ENCODE measurements around the gene OR2L3.

Gene OR2L3

DNA sequence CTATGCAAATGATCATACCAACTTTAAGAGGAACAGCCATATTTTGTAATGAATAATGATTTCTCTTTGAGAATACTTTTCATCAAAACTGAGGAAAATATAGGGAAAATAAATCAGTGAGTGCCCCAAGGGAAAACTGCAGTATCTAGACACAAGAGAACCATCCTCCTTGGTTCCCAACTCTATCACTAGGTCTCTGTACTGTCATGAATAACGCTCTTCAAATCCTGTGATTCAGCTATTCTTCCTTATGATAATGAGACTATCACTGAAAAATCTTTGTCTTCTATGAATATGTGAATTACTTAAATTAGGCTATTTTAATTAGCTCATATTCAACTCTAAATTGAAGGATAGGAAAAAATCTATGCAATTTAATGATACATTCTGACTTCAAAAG is 30.8 kb upstream of the OR2L3 start:
- DNase-seq (ENCODE audit: low read depth in 2 of 2) = no peak
- TF ChIP-seq, protein P1, sequence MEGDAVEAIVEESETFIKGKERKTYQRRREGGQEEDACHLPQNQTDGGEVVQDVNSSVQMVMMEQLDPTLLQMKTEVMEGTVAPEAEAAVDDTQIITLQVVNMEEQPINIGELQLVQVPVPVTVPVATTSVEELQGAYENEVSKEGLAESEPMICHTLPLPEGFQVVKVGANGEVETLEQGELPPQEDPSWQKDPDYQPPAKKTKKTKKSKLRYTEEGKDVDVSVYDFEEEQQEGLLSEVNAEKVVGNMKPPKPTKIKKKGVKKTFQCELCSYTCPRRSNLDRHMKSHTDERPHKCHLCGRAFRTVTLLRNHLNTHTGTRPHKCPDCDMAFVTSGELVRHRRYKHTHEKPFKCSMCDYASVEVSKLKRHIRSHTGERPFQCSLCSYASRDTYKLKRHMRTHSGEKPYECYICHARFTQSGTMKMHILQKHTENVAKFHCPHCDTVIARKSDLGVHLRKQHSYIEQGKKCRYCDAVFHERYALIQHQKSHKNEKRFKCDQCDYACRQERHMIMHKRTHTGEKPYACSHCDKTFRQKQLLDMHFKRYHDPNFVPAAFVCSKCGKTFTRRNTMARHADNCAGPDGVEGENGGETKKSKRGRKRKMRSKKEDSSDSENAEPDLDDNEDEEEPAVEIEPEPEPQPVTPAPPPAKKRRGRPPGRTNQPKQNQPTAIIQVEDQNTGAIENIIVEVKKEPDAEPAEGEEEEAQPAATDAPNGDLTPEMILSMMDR (IDR thresholded peaks at IDR 0.05; ENCODE audit: low read depth, low read length) = no peak
- no peak overlapping the region for H3K4me3 ChIP-seq (replicated peaks in 1 of 2; ENCODE audit: low read depth in 2 of 2, low read length in 2 of 2)

DNA sequence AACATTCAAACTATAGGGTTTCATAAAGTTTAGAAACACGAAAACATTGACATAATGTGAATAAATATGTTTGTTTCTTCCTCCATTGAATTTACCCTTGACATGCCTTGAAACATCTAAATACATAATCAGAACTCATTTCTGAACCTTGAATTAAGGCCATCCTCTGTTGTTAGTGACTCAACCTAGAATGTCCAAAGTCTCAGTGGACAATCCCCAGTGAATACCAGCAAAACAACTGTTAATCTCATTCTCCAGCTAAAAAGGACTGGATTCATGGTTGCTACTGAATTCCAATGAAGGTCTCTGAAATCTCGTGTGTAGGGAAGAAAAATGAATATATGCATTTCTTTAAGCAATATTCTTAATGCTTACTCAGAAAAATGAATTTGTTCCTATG is 16.9 kb upstream of the OR2L3 start, which contains the start of gene OR2L2:
Gene OR2L2 (plus strand): TSS at position 301 of the 400 bp plus-strand sequence. CDS start 8,198 bp downstream, outside the sequence.
- TF ChIP-seq, protein P1 (IDR thresholded peaks at IDR 0.05; ENCODE audit: low read depth, low read length) = no peak
- no peak for DNase-seq (ENCODE audit: low read depth in 2 of 2)
- H3K4me3 ChIP-seq (replicated peaks in 1 of 2; ENCODE audit: low read depth in 2 of 2, low read length in 2 of 2) = no peak within 1 kb of the TSS

DNA sequence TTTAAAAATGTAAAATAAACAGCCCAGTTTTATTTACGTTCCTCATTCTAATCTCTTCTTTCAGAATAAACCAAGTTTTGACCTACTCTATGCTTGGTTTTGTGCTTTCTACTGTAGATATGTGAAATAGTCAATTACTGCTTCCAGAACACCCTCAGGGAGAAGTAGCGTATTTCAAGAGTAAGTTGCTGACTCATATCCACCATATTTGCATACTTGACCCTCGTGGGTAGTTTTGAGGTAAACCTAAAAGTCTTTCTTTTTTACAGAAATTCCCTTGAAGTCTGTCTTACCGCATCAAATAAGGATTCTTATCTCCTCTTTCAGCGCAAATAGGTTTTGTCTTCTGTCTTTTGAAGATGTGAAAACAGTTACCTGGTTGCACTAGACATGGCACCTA is 1.4 kb upstream of the OR2L3 start:
- no peak overlapping the region for H3K4me3 ChIP-seq (replicated peaks in 1 of 2; ENCODE audit: low read depth in 2 of 2, low read length in 2 of 2)
- TF ChIP-seq, protein P1 (IDR thresholded peaks at IDR 0.05; ENCODE audit: low read depth, low read length) = no peak
- DNase-seq (ENCODE audit: low read depth in 2 of 2) = no peak

DNA sequence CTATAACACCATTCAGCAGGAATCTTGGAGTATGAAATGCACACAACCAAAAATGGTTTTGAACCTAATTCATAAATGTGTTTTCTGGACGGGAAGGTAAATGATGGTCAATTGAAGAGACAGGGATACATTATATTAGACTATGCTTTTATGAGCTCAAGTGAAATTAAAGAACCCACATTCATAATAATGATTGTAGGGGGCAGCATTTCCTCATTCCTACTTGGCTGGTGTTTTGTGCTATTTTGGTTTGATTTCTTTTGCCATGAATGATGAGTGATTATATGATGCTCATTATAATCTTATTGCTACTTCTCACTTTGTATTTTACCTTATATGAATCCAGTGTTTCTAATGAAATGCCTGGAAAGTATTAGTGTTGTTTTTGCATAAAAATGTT is 372 bp downstream of the OR2L3 start:
- no peak overlapping the region for H3K4me3 ChIP-seq (replicated peaks in 1 of 2; ENCODE audit: low read depth in 2 of 2, low read length in 2 of 2)
- TF ChIP-seq, protein P1 (IDR thresholded peaks at IDR 0.05; ENCODE audit: low read depth, low read length) = no peak

DNA sequence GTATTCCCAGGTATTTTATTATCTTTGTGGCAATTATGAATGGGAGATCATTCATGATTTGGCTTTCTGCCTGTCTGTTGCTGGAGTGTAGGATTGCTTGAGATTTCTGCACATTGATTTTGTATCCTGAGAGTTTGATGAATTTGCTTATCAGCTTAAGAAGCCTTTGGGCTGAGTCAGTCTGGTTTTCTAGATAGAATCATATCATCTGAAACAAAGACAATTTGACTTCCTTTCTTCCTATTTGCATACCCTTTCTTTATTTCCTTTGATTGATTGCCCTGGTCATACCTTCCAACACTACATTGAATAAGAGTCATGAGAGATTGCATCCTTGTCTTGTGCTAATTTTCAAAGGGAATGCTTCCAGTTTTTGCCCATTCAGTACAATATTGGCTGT is 8.0 kb downstream of the OR2L3 start:
- TF ChIP-seq, protein P1 (IDR thresholded peaks at IDR 0.05; ENCODE audit: low read depth, low read length) = no peak
- no peak for DNase-seq (ENCODE audit: low read depth in 2 of 2)
- no peak overlapping the region for H3K4me3 ChIP-seq (replicated peaks in 1 of 2; ENCODE audit: low read depth in 2 of 2, low read length in 2 of 2)

More for the DNA sequence above, 372 bp downstream of the OR2L3 start:
- DNase-seq (ENCODE audit: low read depth in 2 of 2) = no peak

DNA sequence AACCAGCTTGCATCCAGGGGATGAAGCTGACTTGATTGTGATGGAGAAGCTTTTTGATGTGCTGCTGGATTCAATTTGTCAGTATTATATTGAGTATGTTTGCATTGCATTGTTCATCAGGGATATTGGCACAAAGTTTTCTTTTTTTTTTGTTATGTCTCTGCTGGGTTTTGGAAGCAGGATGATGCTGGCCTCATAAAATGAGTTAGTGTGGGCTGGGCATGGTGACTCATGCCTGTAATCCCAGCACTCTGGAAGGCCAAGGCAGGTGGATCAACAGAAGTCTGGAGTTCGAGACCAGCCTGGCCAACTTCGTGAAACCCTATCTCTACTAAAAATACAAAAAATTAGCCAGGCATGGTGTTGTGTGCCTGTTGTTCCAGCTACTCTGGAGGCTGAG is 8.6 kb downstream of the OR2L3 start:
- H3K4me3 ChIP-seq (replicated peaks in 1 of 2; ENCODE audit: low read depth in 2 of 2, low read length in 2 of 2) = no peak overlapping the region
- no peak for DNase-seq (ENCODE audit: low read depth in 2 of 2)
- TF ChIP-seq, protein P1 (IDR thresholded peaks at IDR 0.05; ENCODE audit: low read depth, low read length) = no peak

DNA sequence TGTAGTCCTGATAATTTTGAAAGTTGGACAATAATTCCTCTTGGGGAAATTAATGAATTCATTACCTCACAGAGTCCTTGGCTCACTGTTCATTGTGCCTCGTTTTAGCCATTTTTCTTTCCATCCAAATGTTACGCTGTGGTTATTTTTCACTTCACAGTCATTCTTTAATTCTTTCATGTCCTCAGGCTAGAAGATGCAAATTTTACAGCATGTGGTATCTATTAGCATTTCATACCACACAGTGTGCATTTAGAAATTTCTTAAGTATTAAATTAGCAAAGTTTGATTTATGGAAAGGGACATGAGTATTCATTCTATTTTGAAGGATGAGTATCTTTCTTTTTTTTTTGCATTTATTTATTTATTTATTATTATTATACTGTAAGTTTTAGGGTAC is 18.4 kb downstream of the OR2L3 start:
- no peak for DNase-seq (ENCODE audit: low read depth in 2 of 2)
- no peak overlapping the region for H3K4me3 ChIP-seq (replicated peaks in 1 of 2; ENCODE audit: low read depth in 2 of 2, low read length in 2 of 2)
- TF ChIP-seq, protein P1 (IDR thresholded peaks at IDR 0.05; ENCODE audit: low read depth, low read length) = no peak
